BE2C (cell line): ENCODE data around the gene CDR2.

ENCODE experiments used
- DNase-seq: peaks from one replicate; pipeline ENCODE4 v3.0.0-alpha.2; 2020
- H3K27me3 ChIP-seq: fragments of 250-450 bp; sonication (Bioruptor Pico); 2 replicates; pipeline ENCODE4 v1.5.1; 2020; ENCODE audit warnings: mild to moderate bottlenecking
- H3K36me3 ChIP-seq: fragments of 250-450 bp; sonication (Bioruptor Pico); 2 replicates; pipeline ENCODE4 v1.5.1; 2020; ENCODE audit warnings: mild to moderate bottlenecking
- H3K4me1 ChIP-seq: fragments of 250-450 bp; sonication (Bioruptor Pico); 2 replicates; pipeline ENCODE4 v1.5.1; 2020
- H3K4me3 ChIP-seq: 2 replicates; pipeline ENCODE4 v1.5.1; 2011; ENCODE audit warnings: low read depth, low read length
- H3K9me3 ChIP-seq: fragments of 250-450 bp; sonication (Bioruptor Pico); 2 replicates; pipeline ENCODE4 v1.5.1; 2020
- TF ChIP-seq, protein P1 (sequence below): IDR thresholded peaks from 2 replicates; pipeline ENCODE4 v1.5.1; 2012; ENCODE audit warnings: mild to moderate bottlenecking, low read depth, low read length

Gene CDR2

DNA sequence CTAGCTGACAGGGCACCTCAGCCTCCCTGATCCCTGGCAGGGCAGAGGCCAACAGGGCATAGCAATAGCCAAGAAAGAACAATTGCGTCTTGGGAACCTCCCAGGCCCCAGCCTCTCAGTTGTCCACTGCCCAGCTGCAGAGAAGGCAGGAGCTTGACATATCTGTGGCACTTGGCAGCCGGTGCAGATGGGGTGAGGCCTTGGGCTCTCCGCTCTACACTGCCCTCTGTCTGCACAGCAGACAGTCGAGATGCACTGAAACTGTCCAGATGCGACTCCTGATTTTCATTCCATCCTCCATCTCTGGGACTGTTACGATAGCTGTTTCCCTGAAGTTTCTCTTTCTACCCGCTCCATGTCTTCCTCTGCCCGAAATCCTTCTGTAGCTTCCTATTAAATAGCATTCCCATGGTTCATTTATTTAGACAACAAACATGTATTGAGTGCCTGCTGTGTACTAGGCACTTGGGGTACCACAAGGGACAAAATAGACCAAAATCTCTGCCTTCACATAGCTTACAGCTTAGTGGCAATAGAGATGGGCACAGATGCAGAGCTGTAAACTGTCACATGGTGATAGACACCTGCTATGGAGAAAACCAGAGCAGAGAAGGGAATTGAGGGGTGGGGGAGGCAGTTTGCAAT is 73.9 kb downstream of the CDR2 start:
- peak; percentile 76 for DNase-seq
- 0 out of 2 replicates have a peak, but pooled peaks cover 2% of the 10 kb centered on the region for H3K4me1 ChIP-seq
- TF ChIP-seq, protein P1, sequence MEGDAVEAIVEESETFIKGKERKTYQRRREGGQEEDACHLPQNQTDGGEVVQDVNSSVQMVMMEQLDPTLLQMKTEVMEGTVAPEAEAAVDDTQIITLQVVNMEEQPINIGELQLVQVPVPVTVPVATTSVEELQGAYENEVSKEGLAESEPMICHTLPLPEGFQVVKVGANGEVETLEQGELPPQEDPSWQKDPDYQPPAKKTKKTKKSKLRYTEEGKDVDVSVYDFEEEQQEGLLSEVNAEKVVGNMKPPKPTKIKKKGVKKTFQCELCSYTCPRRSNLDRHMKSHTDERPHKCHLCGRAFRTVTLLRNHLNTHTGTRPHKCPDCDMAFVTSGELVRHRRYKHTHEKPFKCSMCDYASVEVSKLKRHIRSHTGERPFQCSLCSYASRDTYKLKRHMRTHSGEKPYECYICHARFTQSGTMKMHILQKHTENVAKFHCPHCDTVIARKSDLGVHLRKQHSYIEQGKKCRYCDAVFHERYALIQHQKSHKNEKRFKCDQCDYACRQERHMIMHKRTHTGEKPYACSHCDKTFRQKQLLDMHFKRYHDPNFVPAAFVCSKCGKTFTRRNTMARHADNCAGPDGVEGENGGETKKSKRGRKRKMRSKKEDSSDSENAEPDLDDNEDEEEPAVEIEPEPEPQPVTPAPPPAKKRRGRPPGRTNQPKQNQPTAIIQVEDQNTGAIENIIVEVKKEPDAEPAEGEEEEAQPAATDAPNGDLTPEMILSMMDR = peak; percentile 81
- H3K27me3 ChIP-seq = no peaks in the 10 kb centered on the region
- no peak overlapping the region for H3K4me3 ChIP-seq
- peaks cover 23% of the 10 kb centered on the region for H3K36me3 ChIP-seq
- H3K9me3 ChIP-seq = no peaks in the 10 kb centered on the region

GRCh38 chr16:22299036-22299435 is 75.4 kb downstream of the CDR2 start:
- no peak overlapping the region for H3K4me3 ChIP-seq
- TF ChIP-seq, protein P1 = no peak
- H3K9me3 ChIP-seq = no peaks in the 10 kb centered on the region
- no peaks in the 10 kb centered on the region for H3K27me3 ChIP-seq
- no peak for DNase-seq
- H3K36me3 ChIP-seq = peaks cover 11% of the 10 kb centered on the region
- H3K4me1 ChIP-seq = 0 out of 2 replicates have a peak, but pooled peaks cover 2% of the 10 kb centered on the region

DNA sequence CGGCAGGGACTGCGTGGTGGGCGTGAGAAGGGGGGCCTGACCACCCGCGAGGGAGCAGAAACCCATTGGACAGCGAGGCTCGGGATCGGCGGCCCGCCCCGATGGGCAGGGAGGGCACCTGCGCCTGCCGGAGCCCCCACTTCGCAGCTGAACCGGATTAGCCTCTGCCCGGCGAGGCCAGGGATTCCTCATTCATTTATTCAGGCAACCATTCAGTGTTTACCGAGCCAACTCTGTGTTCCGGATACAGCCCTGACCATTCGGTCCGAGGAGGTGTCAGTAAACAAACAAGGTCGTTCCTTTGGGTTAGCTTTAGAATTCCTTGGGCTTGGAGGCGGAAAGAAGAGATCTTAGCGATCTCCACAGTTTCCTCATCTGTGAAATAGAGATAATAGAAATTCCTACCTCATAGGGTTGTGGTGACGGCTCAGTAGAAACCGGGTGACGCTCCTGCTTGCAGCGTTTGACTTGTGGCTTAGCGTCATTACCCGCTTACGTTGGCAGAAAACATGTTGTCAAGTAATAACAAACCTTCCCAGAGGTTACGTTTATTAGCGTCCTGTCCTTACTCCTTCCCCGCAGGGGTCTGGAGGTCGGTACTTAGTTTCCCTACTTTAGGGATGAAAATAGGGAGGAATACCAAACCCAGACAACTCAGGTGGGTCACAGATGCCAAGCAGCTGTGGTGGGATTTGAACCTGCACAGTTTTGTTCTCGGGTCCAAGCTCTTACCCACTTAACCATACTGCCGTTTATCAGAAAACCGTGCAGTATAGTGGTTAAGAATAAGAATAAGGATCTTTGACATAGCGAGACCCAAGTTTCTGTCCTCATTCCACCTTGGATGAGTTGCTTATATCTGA is 76.3 kb downstream of the CDR2 start:
- Histone ChIP-seq H3K4me1 (0 out of 2 replicates have a peak, but pooled peaks cover 2% of the 10 kb centered on the region), H3K4me3 (peak overlapping the region; percentile 71), H3K36me3 (peaks cover 9% of the 10 kb centered on the region), H3K9me3 (no peaks in the 10 kb centered on the region), H3K27me3 (no peaks in the 10 kb centered on the region)
- peak; percentile 87 for DNase-seq
- TF ChIP-seq, protein P1 = no peak

DNA sequence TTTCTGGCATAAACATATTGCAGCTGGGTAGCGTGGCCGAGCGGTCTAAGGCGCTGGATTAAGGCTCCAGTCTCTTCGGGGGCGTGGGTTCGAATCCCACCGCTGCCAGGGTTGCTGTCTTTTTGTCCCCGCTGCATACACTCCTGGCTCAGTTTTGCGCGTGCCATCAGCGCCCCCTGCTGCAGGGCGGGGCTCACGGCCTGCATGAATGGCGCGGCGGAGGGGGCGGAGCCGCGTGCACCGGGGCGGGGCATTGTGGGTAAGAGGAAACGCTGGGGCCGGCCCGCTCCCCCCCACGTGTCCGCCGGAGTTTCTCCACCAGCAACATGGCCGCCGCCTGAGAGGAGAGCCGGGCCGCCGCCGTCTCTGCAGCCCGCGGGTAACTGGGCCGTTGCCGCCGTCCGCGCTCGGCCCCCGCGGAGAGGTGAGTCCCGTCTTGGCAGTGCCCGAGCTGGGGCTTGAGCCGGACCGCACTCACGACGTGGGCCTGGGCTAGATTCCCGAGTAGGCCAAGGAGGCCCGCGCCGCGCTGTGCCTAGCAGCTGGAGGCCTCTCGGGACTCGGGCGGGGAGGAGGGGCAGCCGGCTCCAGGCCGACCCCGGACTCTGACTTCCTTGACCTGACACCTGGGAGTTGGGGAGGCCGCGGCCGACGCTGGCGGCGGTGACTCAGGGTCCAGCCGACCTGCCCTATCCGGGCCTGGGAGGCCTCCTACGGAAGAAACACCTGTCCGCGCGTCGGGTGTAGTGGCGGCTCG is 77.1 kb downstream of the CDR2 start, which contains the start of gene POLR3E:
Gene POLR3E (plus strand): TSS at position 296 of the 757 bp plus-strand sequence. CDS start 5,560 bp downstream, outside the sequence.
- H3K4me3 ChIP-seq = peak within 1 kb of the TSS; percentile 99
- H3K4me1 ChIP-seq = 0 out of 2 replicates have a peak, but pooled peaks cover 2% of the 10 kb centered on the region
- TF ChIP-seq, protein P1 = peak; percentile 80
- no peaks in the 10 kb centered on the region for H3K9me3 ChIP-seq
- peaks cover 4% of the 10 kb centered on the region for H3K36me3 ChIP-seq
- DNase-seq = peak; percentile 99
- no peaks in the 10 kb centered on the region for H3K27me3 ChIP-seq

DNA sequence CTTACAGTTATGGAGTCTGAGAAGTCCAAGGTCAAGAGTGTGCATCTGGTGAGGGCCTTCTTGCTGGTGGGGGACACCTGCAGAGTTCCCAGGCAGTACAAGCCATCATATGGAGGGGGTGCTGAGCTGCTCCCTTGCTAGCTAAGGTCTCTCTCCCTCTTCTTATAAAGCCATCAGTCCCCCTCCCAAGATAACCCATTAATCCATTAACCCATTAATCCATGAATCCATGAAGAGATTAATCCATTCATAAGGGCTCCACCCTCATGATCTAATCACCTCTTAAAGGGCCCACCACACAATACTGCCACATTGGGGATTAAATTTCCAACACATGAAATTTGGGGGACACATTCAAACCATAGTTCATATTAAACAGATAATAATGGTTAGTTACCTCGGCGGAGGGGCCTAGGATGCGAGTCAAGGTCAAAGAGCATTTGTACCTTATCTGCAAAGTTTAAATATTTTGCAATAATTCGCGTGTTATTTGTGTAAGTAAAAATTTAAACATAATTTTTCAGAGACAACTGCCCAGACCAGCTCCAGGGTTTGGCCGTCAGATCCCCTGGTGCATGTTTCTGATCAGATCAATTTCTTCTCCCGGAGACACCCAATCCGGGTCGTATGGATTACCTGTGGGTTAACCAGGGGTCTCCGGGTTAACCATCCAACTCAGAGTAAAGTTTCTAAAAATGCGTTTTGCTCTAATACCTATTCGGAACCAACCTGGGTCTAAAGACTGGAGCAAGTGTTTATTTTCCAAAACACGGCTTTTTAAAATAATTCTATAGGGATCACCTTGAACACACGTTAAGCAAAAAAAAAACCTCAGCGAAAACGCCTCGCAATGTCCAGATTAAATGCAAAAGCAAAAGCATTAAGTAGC is 78.0 kb downstream of the CDR2 start:
- TF ChIP-seq, protein P1 = no peak
- Histone ChIP-seq H3K9me3 (no peaks in the 10 kb centered on the region), H3K4me1 (0 out of 2 replicates have a peak, but pooled peaks cover 2% of the 10 kb centered on the region), H3K27me3 (no peaks in the 10 kb centered on the region), H3K4me3 (peak overlapping the region; percentile 99), H3K36me3 (no peaks in the 10 kb centered on the region)
- DNase-seq = no peak
